Colonic mucosa (tissue), 4 donors: ENCODE data around the gene GPHN. TPM values are rescaled to one million over a fixed set of nuclear protein-coding genes. Genes with fewer than 3 reads are reported as not detected.

Source experiments
- DNase-seq: peaks from one replicate; pipeline ENCODE4 v3.0.0-alpha.2; 2020
- H3K27ac ChIP-seq: fragments of 200-600 bp; one replicate; pipeline ENCODE4 v1.8.0; 2021
- H3K27me3 ChIP-seq: fragments of 200-600 bp; one replicate; pipeline ENCODE4 v1.8.0; 2021
- H3K36me3 ChIP-seq: fragments of 200-600 bp; one replicate; pipeline ENCODE4 v1.8.0; 2021
- H3K4me1 ChIP-seq: fragments of 200-600 bp; one replicate; pipeline ENCODE4 v1.8.0; 2021; ENCODE audit warnings: mild to moderate bottlenecking
- H3K4me3 ChIP-seq: fragments of 200-600 bp; one replicate; pipeline ENCODE4 v1.8.0; 2021
- H3K9ac ChIP-seq, 2 donors: one replicate each; pipeline ENCODE4 v1.7.0; 2013; ENCODE audit warnings: control low read depth in 2 of 2, low read depth in 2 of 2, low read length in 2 of 2
- H3K9me3 ChIP-seq: fragments of 200-600 bp; one replicate; pipeline ENCODE4 v1.8.0; 2021
- CTCF ChIP-seq: fragments of 200-600 bp; IDR thresholded peaks from one replicate; pipeline ENCODE4 v1.8.0; 2022; ENCODE audit warnings: antibody characterized with exemption, mild to moderate bottlenecking
- intact Hi-C: fragments of 100-400 bp; cut with DNase I; formaldehyde crosslinking; loops from one replicate; pipeline ENCODE4 v1.14.1; 2022
- total RNA-seq, 2 donors: library from RNA; stranded (reverse); fragmentation: NEBNext Ultra II Directional in 1 of 2; extraction: Animal tissue kit (Norgen Biotek cat#: 25700) in 1 of 2; gene quantifications; one replicate each; pipeline ENCODE4 v1.2.1, GENCODE V29; 2021
- donor health status: healthy.
- donor health status: DM: no; HTN: no; CAD: no.
- donor health status: DM: no; HTN: no; CAD: no.

Gene GPHN
- total RNA-seq, 2 donors from 2014 or later: 32.0 to 45.2 TPM

GRCh38 chr14:67079846-67080245 lies 571.9 kb downstream of the GPHN start:
- no peak overlapping the region for H3K27ac ChIP-seq
- no peaks in the 10 kb centered on the region for H3K9me3 ChIP-seq
- no peak overlapping the region for H3K9ac ChIP-seq
- no peaks in the 10 kb centered on the region for H3K36me3 ChIP-seq
- DNase-seq: no peak
- H3K27me3 ChIP-seq: no peaks in the 10 kb centered on the region
- no peaks in the 10 kb centered on the region for H3K4me1 ChIP-seq
- TF ChIP-seq CTCF: no peak
- intact Hi-C loops: no loop called here
- H3K4me3 ChIP-seq: no peak overlapping the region

GRCh38 chr14:67108230-67108629 lies 600.3 kb downstream of the GPHN start:
- no peak for DNase-seq
- TF ChIP-seq CTCF: no peak
- Histone ChIP-seq H3K4me1 (no peaks in the 10 kb centered on the region), H3K9ac (no peak overlapping the region), H3K4me3 (no peak overlapping the region), H3K27ac (no peak overlapping the region), H3K27me3 (no peaks in the 10 kb centered on the region), H3K9me3 (peaks cover 3% of the 10 kb centered on the region), H3K36me3 (no peaks in the 10 kb centered on the region)
- intact Hi-C loops: no loop called here

- H3K9ac ChIP-seq: no peak overlapping the region
- no peak for TF ChIP-seq CTCF
- intact Hi-C loops: loop anchor here (10.0 kb wide), 3 partner anchors 486 to 746 kb away; no protein-coding TSS in a partner anchor
- no peak overlapping the region for H3K27ac ChIP-seq
- H3K9me3 ChIP-seq: peaks cover 3% of the 10 kb centered on the region
- no peaks in the 10 kb centered on the region for H3K36me3 ChIP-seq
- no peaks in the 10 kb centered on the region for H3K4me1 ChIP-seq
- DNase-seq: no peak
- no peak overlapping the region for H3K4me3 ChIP-seq
- no peaks in the 10 kb centered on the region for H3K27me3 ChIP-seq
These were observed 603.1 kb downstream of the GPHN start for GRCh38 chr14:67111022-67111421.

- no peaks in the 10 kb centered on the region for H3K36me3 ChIP-seq
- H3K27ac ChIP-seq: no peak overlapping the region
- H3K9me3 ChIP-seq: no peaks in the 10 kb centered on the region
- DNase-seq: no peak
- no peaks in the 10 kb centered on the region for H3K4me1 ChIP-seq
- H3K9ac ChIP-seq: no peak overlapping the region
- no peak for TF ChIP-seq CTCF
- intact Hi-C loops: loop anchor here (10.0 kb wide), 3 partner anchors 488 to 748 kb away; no protein-coding TSS in a partner anchor
- no peaks in the 10 kb centered on the region for H3K27me3 ChIP-seq
- no peak overlapping the region for H3K4me3 ChIP-seq
These were observed 604.4 kb downstream of the GPHN start for GRCh38 chr14:67112344-67112743.

GRCh38 chr14:67127174-67127573 lies 619.2 kb downstream of the GPHN start:
- Histone ChIP-seq H3K9ac (no peak overlapping the region), H3K27me3 (no peaks in the 10 kb centered on the region), H3K27ac (no peak overlapping the region), H3K9me3 (no peaks in the 10 kb centered on the region), H3K4me3 (no peak overlapping the region), H3K4me1 (no peaks in the 10 kb centered on the region), H3K36me3 (no peaks in the 10 kb centered on the region)
- no peak for DNase-seq
- intact Hi-C loops: no loop called here
- no peak for TF ChIP-seq CTCF
